K562 (cell line): Measurements from ENCODE around the gene GOLGA2. TPM values are rescaled to one million over a fixed set of nuclear protein-coding genes. Genes with fewer than 3 reads are reported as not detected.

Experiments used
- ATAC-seq: fragments of 200-7000 bp; cut with Tn5 transposase; 3 replicates; pipeline ENCODE4 v1.9.1; 2020; ENCODE audit warnings: moderate library complexity
- BruUV-seq: library from RNA; stranded (reverse); fragments of 400-500 nt; replicated peaks from 2 replicates; lab custom pipeline; 2021; lab: Mats Ljungman, UMichigan
- CTCF ChIA-PET: fragments of 300-600 bp; formaldehyde crosslinking; extraction: SDS; loops from one replicate; lab custom pipeline; 2021; ENCODE audit warnings: low intra/inter-chr PET ratio; lab: Yijun Ruan, JAX
- POLR2A ChIA-PET: fragments of 300-600, 350-650 bp; sonication (Branson Sonifier 250); formaldehyde crosslinking; extraction: SDS; loops from one replicate; lab custom pipeline; 2021; ENCODE audit warnings: antibody characterized with exemption, inconsistent platforms; lab: Yijun Ruan, JAX
- DNase-seq, 4 experiments: peaks; one replicate each; pipeline versions ENCODE4 v3.0.0 to v3.0.0-alpha.2; 2011 to 2018; ENCODE audit warnings: low spot score in 3 of 4, mixed read lengths in 3 of 4; ENCODE audit errors: extremely low read depth in 1 of 4
- FAIRE-seq: peaks from 2 replicates; lab custom pipeline; 2011; peaks lifted over from hg19 to GRCh38; lab: Jason Lieb, UNC
- H2AFZ ChIP-seq: 2 replicates; pipeline ENCODE4 v1.6.0; 2011; ENCODE audit warnings: low read depth, low read length, control low read depth, inconsistent platforms
- H3K27ac ChIP-seq: fragments of 200-600 bp; 3 replicates; pipeline ENCODE4 v1.8.0; 2011; ENCODE audit warnings: low read depth, mild to moderate bottlenecking, control low read depth, inconsistent platforms, low read length, moderate library complexity, mixed read lengths; ENCODE audit errors: extremely low read depth
- H3K27me3 ChIP-seq, 2 experiments: fragments of 300-600 bp in 1 of 2; 2 replicates in 1 of 2; 3 replicates in 1 of 2; pipeline versions ENCODE4 v1.6.0 to v1.8.0; 2011; ENCODE audit warnings: inconsistent platforms in 2 of 2, low read length in 2 of 2, mild to moderate bottlenecking in 1 of 2, mixed read lengths in 1 of 2, moderate library complexity in 1 of 2; ENCODE audit not compliant: control insufficient read depth in 2 of 2, insufficient read depth in 2 of 2
- H3K36me3 ChIP-seq: fragments of 300-600 bp; 3 replicates; pipeline ENCODE4 v1.8.0; 2011; ENCODE audit warnings: mild to moderate bottlenecking, low read length, inconsistent platforms; ENCODE audit not compliant: control insufficient read depth, insufficient read depth
- H3K4me1 ChIP-seq, 2 experiments: fragments of 200-600 bp in 1 of 2; replicated peaks in 1 of 2; 2 replicates in 1 of 2; 3 replicates in 1 of 2; pipeline versions ENCODE4 v1.5.1 to v1.8.0; 2011; ENCODE audit warnings: inconsistent platforms in 2 of 2, low read length in 2 of 2, mild to moderate bottlenecking in 1 of 2, mixed read lengths in 1 of 2, moderate library complexity in 1 of 2; ENCODE audit not compliant: control insufficient read depth in 2 of 2, insufficient read depth in 2 of 2
- H3K4me2 ChIP-seq: 2 replicates; pipeline ENCODE4 v1.6.1; 2011; ENCODE audit warnings: low read length, control low read depth, inconsistent platforms, mixed read lengths; ENCODE audit not compliant: insufficient read depth
- H3K4me3 ChIP-seq: fragments of 200-600 bp; sonication (generic), shearing (Covaris generic); 2 replicates; pipeline ENCODE4 v1.5.1; 2016; ENCODE audit warnings: control low read depth, inconsistent platforms
- H3K79me2 ChIP-seq: fragments of 200-600 bp; 3 replicates; pipeline ENCODE4 v1.8.0; 2011; ENCODE audit warnings: low read length, inconsistent platforms; ENCODE audit not compliant: control insufficient read depth, insufficient read depth
- H3K9ac ChIP-seq, 2 experiments: 2 replicates each; pipeline versions ENCODE4 v1.6.0 to v1.6.1; 2011; ENCODE audit warnings: low read depth in 2 of 2, low read length in 2 of 2, control low read depth in 1 of 2, inconsistent platforms in 1 of 2, mild to moderate bottlenecking in 1 of 2, mixed read lengths in 1 of 2; ENCODE audit not compliant: insufficient read depth in 1 of 2
- H3K9me1 ChIP-seq: one replicate; pipeline ENCODE4 v1.6.0; 2011; ENCODE audit warnings: inconsistent platforms, mild to moderate bottlenecking, low read length, moderate library complexity; ENCODE audit not compliant: control insufficient read depth, insufficient read depth
- H3K9me3 ChIP-seq: replicated peaks from 2 replicates; pipeline ENCODE4 v1.5.1; 2011; ENCODE audit warnings: low read depth, low read length, inconsistent platforms; ENCODE audit not compliant: control insufficient read depth, insufficient read depth
- H4K20me1 ChIP-seq: replicated peaks from 2 replicates; pipeline ENCODE4 v1.6.1; 2011; ENCODE audit warnings: low read length, inconsistent platforms, mixed read lengths; ENCODE audit not compliant: control insufficient read depth, insufficient read depth
- ASH1L ChIP-seq: fragments of 450-650 bp; IDR thresholded peaks from 2 replicates; pipeline ENCODE4 v1.6.1; 2018; ENCODE audit warnings: borderline replicate concordance, mild to moderate bottlenecking, low read depth; ENCODE audit not compliant: partially characterized antibody
- HOXB6 ChIP-seq: fragments of 250-450 bp; sonication (Bioruptor Pico); IDR thresholded peaks from 2 replicates; pipeline ENCODE4 v1.5.1; 2022; ENCODE audit warnings: mild to moderate bottlenecking, borderline replicate concordance
- L3MBTL2 ChIP-seq: fragments of 450-650 bp; IDR thresholded peaks from 2 replicates; pipeline ENCODE4 v1.6.1; 2016; ENCODE audit warnings: mild to moderate bottlenecking, moderate library complexity
- MAFF ChIP-seq: IDR thresholded peaks from 2 replicates; pipeline ENCODE4 v1.6.1; 2012; ENCODE audit warnings: low read length, improper control_type of control experiment
- NKRF ChIP-seq: fragments of 450-650 bp; IDR thresholded peaks from 2 replicates; pipeline ENCODE4 v1.6.1; 2016; ENCODE audit warnings: borderline replicate concordance
- RBFOX2 ChIP-seq: fragments of 200-400 bp; formaldehyde crosslinking; IDR thresholded peaks from 2 replicates; pipeline ENCODE4 v1.6.1; 2017; ENCODE audit warnings: low read depth, mild to moderate bottlenecking, low read length, moderate library complexity
- TBP ChIP-seq: optimal IDR thresholded peaks from 2 replicates; pipeline ENCODE3; 2011; ENCODE audit warnings: low read depth, low read length, improper control_type of control experiment
- VEZF1 ChIP-seq: fragments of 200-800 bp; sonication (Bioruptor generic); IDR thresholded peaks from 2 replicates; pipeline ENCODE4 v1.6.1; 2017; ENCODE audit warnings: missing genetic modification characterization, missing compliant biosample characterization
- ZC3H11A ChIP-seq: IDR thresholded peaks from 2 replicates; pipeline ENCODE4 v1.6.1; 2012; ENCODE audit warnings: low read depth, low read length, improper control_type of control experiment
- ZFP1 ChIP-seq: fragments of 450-650 bp; formaldehyde crosslinking; IDR thresholded peaks from 2 replicates; pipeline ENCODE4 v1.4.0; 2020; ENCODE audit warnings: mild to moderate bottlenecking, mixed read lengths
- ZNF175 ChIP-seq: fragments of 200-800 bp; sonication (Bioruptor generic); IDR thresholded peaks from 2 replicates; pipeline ENCODE4 v1.6.1; 2016; ENCODE audit warnings: low read depth, mild to moderate bottlenecking, missing genetic modification characterization, missing compliant biosample characterization
- WGBS: fragments of 100-300 bp; shearing (Covaris generic); methylation state at CpG from one replicate; pipeline ENCODE4 v1.1.6; 2016; ENCODE audit warnings: low coverage, mixed read lengths; ENCODE audit not compliant: insufficient coverage; ENCODE audit errors: missing lambda C conversion rate; 5-methylcytosine and 5-hydroxymethylcytosine counted together
- in situ Hi-C: fragments of 300-500 bp; cut with MboI; formaldehyde crosslinking; loops from 4 replicates; pipeline ENCODE4 v1.15.0; 2018; ENCODE audit warnings: inconsistent platforms, mixed read lengths
- intact Hi-C: fragments of 100-400 bp; cut with micrococcal nuclease; formaldehyde crosslinking; loops from 2 replicates; pipeline ENCODE4 v1.14.2; 2022
- polyA plus RNA-seq, 8 experiments: library from polyadenylated mRNA; depleted of rRNA in 4 of 8; stranded (reverse) in 5 of 8; unstranded in 3 of 8; fragments of >200 nt; fragmentation: Nextera tagmentation in 2 of 8; fragmentation: Illumina TruSeq in 1 of 8; extraction: Ambion mirVana in 2 of 8; extraction: Trizol in 1 of 8; gene quantifications; 2 replicates each; pipeline versions ENCODE4 v1.2.1 to v1.2.3, GENCODE V29; 2011 to 2014; ENCODE audit warnings: inconsistent platforms in 1 of 8, missing spikeins in 1 of 8
- total RNA-seq, 7 experiments: library from RNA; depleted of rRNA in 6 of 7; stranded (reverse); fragments of >200 nt in 6 of 7; fragmentation: Illumina TruSeq in 2 of 7; extraction: Trizol in 2 of 7; gene quantifications; 2 replicates each; pipeline versions ENCODE4 v1.2.1 to v1.2.3, GENCODE V29; 2011 to 2021; ENCODE audit warnings: low replicate concordance in 1 of 7
- TF ChIP-seq, protein P1 (sequence below): fragments of 250-450 bp; sonication (Bioruptor Pico); IDR thresholded peaks from 2 replicates; pipeline ENCODE4 v1.9.0; 2021; ENCODE audit warnings: mild to moderate bottlenecking, inconsistent platforms
- TF ChIP-seq, protein P2 (sequence below): sonication (generic); formaldehyde crosslinking; IDR thresholded peaks from 2 replicates; pipeline ENCODE4 v1.8.0; 2022; ENCODE audit warnings: missing genetic modification reagents, mild to moderate bottlenecking, borderline replicate concordance

GOLGA2 gene
- total and polyA plus RNA-seq, 9 of the 15 experiments (the other 6 are each of a cell fraction or from before 2014, with no cell fraction given), result 15.7 to 138 (median 76.0) TPM

- in situ Hi-C loops, result loop anchor here (25.0 kb wide), 1 partner anchor 1499 kb away; no protein-coding TSS in a partner anchor
- no peak for TF ChIP-seq ZC3H11A
- TF ChIP-seq, protein P1, sequence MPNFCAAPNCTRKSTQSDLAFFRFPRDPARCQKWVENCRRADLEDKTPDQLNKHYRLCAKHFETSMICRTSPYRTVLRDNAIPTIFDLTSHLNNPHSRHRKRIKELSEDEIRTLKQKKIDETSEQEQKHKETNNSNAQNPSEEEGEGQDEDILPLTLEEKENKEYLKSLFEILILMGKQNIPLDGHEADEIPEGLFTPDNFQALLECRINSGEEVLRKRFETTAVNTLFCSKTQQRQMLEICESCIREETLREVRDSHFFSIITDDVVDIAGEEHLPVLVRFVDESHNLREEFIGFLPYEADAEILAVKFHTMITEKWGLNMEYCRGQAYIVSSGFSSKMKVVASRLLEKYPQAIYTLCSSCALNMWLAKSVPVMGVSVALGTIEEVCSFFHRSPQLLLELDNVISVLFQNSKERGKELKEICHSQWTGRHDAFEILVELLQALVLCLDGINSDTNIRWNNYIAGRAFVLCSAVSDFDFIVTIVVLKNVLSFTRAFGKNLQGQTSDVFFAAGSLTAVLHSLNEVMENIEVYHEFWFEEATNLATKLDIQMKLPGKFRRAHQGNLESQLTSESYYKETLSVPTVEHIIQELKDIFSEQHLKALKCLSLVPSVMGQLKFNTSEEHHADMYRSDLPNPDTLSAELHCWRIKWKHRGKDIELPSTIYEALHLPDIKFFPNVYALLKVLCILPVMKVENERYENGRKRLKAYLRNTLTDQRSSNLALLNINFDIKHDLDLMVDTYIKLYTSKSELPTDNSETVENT (CRISPR knock-in tag), result no peak
- no peak for TF ChIP-seq HOXB6
- TF ChIP-seq NKRF, result no peak
- no peak for TF ChIP-seq VEZF1 (CRISPR knock-in tag)
- no peak for TF ChIP-seq ZFP1 (CRISPR knock-in tag)
- peak; percentile 46 for TF ChIP-seq RBFOX2
- TF ChIP-seq ZNF175 (CRISPR knock-in tag), result no peak
- TF ChIP-seq MAFF, result no peak
- no peak for TF ChIP-seq TBP
- TF ChIP-seq L3MBTL2, result no peak
- no peak for TF ChIP-seq ASH1L
- TF ChIP-seq, protein P2, sequence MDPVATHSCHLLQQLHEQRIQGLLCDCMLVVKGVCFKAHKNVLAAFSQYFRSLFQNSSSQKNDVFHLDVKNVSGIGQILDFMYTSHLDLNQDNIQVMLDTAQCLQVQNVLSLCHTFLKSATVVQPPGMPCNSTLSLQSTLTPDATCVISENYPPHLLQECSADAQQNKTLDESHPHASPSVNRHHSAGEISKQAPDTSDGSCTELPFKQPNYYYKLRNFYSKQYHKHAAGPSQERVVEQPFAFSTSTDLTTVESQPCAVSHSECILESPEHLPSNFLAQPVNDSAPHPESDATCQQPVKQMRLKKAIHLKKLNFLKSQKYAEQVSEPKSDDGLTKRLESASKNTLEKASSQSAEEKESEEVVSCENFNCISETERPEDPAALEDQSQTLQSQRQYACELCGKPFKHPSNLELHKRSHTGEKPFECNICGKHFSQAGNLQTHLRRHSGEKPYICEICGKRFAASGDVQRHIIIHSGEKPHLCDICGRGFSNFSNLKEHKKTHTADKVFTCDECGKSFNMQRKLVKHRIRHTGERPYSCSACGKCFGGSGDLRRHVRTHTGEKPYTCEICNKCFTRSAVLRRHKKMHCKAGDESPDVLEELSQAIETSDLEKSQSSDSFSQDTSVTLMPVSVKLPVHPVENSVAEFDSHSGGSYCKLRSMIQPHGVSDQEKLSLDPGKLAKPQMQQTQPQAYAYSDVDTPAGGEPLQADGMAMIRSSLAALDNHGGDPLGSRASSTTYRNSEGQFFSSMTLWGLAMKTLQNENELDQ (CRISPR knock-in tag), result no peak
Measured at GRCh38 chr9:128288273-128289004, 12.6 kb upstream of the GOLGA2 start.

More at GRCh38 chr9:128288273-128289004, 12.6 kb upstream of the GOLGA2 start:
- CTCF ChIA-PET, result no interaction called here
- peaks cover 30% of the 10 kb centered on the region for H3K36me3 ChIP-seq
- peak overlapping the region in 1 of 2 experiments; percentile 80; a peak in 2 of 4 replicates for H3K9ac ChIP-seq
- POLR2A ChIA-PET, result interaction anchor here (0.6 to 5.5 kb wide), 11 partner anchors 8 to 1486 kb away, joined by 3 to 35 read pairs (median 3); partner anchors contain the start of genes GOLGA2 and SWI5
- H3K9me3 ChIP-seq, result no peaks in the 10 kb centered on the region
- H3K27me3 ChIP-seq, result no peaks in the 10 kb centered on the region
- no peak overlapping the region for H2AFZ ChIP-seq
- TSS peak; percentile 26 for BruUV-seq
- no peak overlapping the region for H3K4me2 ChIP-seq
- intact Hi-C loops, result no loop called here
- no peak overlapping the region for H3K4me3 ChIP-seq
- no peak; the same call in 2 of the 3 replicates for ATAC-seq
- no peak overlapping the region for H3K27ac ChIP-seq
- no peaks in the 10 kb centered on the region for H3K79me2 ChIP-seq
- H3K9me1 ChIP-seq, result no peaks in the 10 kb centered on the region
- peak in 2 of 4 experiments; percentile 15 to 29 for DNase-seq
- no peak for FAIRE-seq
- H3K4me1 ChIP-seq, result peaks cover 0 to 5% of the 10 kb centered on the region in 2 experiments; a peak in 1 of 5 replicates
- WGBS, result 57% methylated on average over 11 of the region's 11 CpGs
- no peaks in the 10 kb centered on the region; the same call in 1 of the 2 replicates for H4K20me1 ChIP-seq
